IMR-90 (cell line): Measurements from ENCODE around the gene FMNL3. TPM values are rescaled to one million over a fixed set of nuclear protein-coding genes. Genes with fewer than 3 reads are reported as not detected.

Experiments used
- ATAC-seq: fragments of 200-7000 bp; cut with Tn5 transposase; 2 replicates; pipeline ENCODE4 v1.9.1; 2020; ENCODE audit warnings: low read depth, mild to moderate bottlenecking, moderate library complexity
- BruUV-seq: library from RNA; stranded (reverse); fragments of 400-500 nt; replicated peaks from 2 replicates; lab custom pipeline; 2021; lab: Mats Ljungman, UMichigan
- CTCF ChIA-PET: fragments of 300-600 bp; formaldehyde crosslinking; extraction: SDS; loops from one replicate; lab custom pipeline; 2021; ENCODE audit warnings: antibody characterized with exemption; lab: Yijun Ruan, JAX
- POLR2A ChIA-PET: fragments of 300-600 bp; sonication (Branson Sonifier 250); formaldehyde crosslinking; loops from one replicate; lab custom pipeline; 2022; ENCODE audit warnings: antibody characterized with exemption; ENCODE audit not compliant: unreplicated experiment; lab: Charles Lee
- DNase-seq: peaks from one replicate; pipeline ENCODE4 v3.0.0; 2013
- H2AFZ ChIP-seq: replicated peaks from 2 replicates; pipeline ENCODE3; 2013; ENCODE audit warnings: low read length, mild to moderate bottlenecking; ENCODE audit not compliant: poor library complexity
- H2AK5ac ChIP-seq: 2 replicates; pipeline ENCODE4 v1.6.1; 2013; ENCODE audit warnings: low read depth, low read length, inconsistent platforms
- H2AK9ac ChIP-seq: replicated peaks from 2 replicates; pipeline ENCODE3; 2013; ENCODE audit warnings: mild to moderate bottlenecking, low read depth, low read length, moderate library complexity; ENCODE audit not compliant: poor library complexity
- H2BK120ac ChIP-seq: 2 replicates; pipeline ENCODE4 v1.6.1; 2013; ENCODE audit warnings: low read depth, low read length, inconsistent platforms
- H2BK15ac ChIP-seq: 3 replicates; pipeline ENCODE4 v1.6.1; 2013; ENCODE audit warnings: low read depth, low read length, inconsistent platforms
- H2BK20ac ChIP-seq: 2 replicates; pipeline ENCODE4 v1.6.1; 2013; ENCODE audit warnings: low read depth, mild to moderate bottlenecking, inconsistent platforms, low read length, moderate library complexity
- H2BK5ac ChIP-seq: 2 replicates; pipeline ENCODE4 v1.6.1; 2013; ENCODE audit warnings: mild to moderate bottlenecking, low read depth, low read length, inconsistent platforms; ENCODE audit not compliant: poor library complexity, severe bottlenecking
- H3K14ac ChIP-seq: replicated peaks from 2 replicates; pipeline ENCODE4 v1.6.1; 2013; ENCODE audit warnings: low read depth, low read length, inconsistent platforms
- H3K18ac ChIP-seq: 2 replicates; pipeline ENCODE4 v1.6.1; 2013; ENCODE audit warnings: low read depth, low read length, control low read depth
- H3K23ac ChIP-seq: 2 replicates; pipeline ENCODE4 v1.6.1; 2013; ENCODE audit warnings: low read depth, low read length, inconsistent platforms
- H3K27ac ChIP-seq: 2 replicates; pipeline ENCODE4 v1.5.1; 2013; ENCODE audit warnings: mild to moderate bottlenecking, control low read depth, low read length; ENCODE audit not compliant: insufficient read depth
- H3K27me3 ChIP-seq: 2 replicates; pipeline ENCODE4 v1.6.1; 2013; ENCODE audit warnings: low read length; ENCODE audit not compliant: control insufficient read depth, insufficient read depth
- H3K36me3 ChIP-seq: 2 replicates; pipeline ENCODE4 v1.6.1; 2013; ENCODE audit warnings: low read length, mixed read lengths; ENCODE audit not compliant: control insufficient read depth, insufficient read depth
- H3K4ac ChIP-seq: 2 replicates; pipeline ENCODE4 v1.6.1; 2013; ENCODE audit warnings: low read depth, low read length, inconsistent platforms
- H3K4me1 ChIP-seq: 2 replicates; pipeline ENCODE4 v1.6.1; 2013; ENCODE audit warnings: low read length, mixed read lengths; ENCODE audit not compliant: control insufficient read depth, insufficient read depth
- H3K4me2 ChIP-seq: 2 replicates; pipeline ENCODE4 v1.6.1; 2013; ENCODE audit warnings: low read depth, mild to moderate bottlenecking, control low read depth, low read length, moderate library complexity
- H3K4me3 ChIP-seq: 2 replicates; pipeline ENCODE4 v1.5.1; 2013; ENCODE audit warnings: low read depth, mild to moderate bottlenecking, control low read depth, low read length, moderate library complexity; ENCODE audit not compliant: insufficient read depth
- H3K56ac ChIP-seq: 2 replicates; pipeline ENCODE4 v1.6.1; 2013; ENCODE audit warnings: low read length, inconsistent platforms; ENCODE audit not compliant: insufficient read depth; ENCODE audit errors: extremely low read depth
- H3K79me1 ChIP-seq, 2 experiments: 2 replicates each; pipeline ENCODE4 v1.6.1; 2013; ENCODE audit warnings: low read length in 2 of 2, inconsistent platforms in 1 of 2, low read depth in 1 of 2
- H3K9ac ChIP-seq: 2 replicates; pipeline ENCODE4 v1.6.1; 2013; ENCODE audit warnings: low read depth, low read length, control low read depth
- H3K9me1 ChIP-seq: 2 replicates; pipeline ENCODE4 v1.6.1; 2013; ENCODE audit warnings: low read length, inconsistent platforms; ENCODE audit not compliant: insufficient read depth
- H3K9me3 ChIP-seq: 2 replicates; pipeline ENCODE4 v1.6.1; 2013; ENCODE audit warnings: low read length; ENCODE audit not compliant: control insufficient read depth, insufficient read depth
- H4K20me1 ChIP-seq: 2 replicates; pipeline ENCODE4 v1.6.1; 2013; ENCODE audit warnings: low read length, inconsistent platforms; ENCODE audit not compliant: insufficient read depth
- H4K5ac ChIP-seq: 2 replicates; pipeline ENCODE4 v1.6.1; 2013; ENCODE audit warnings: mild to moderate bottlenecking, low read depth, low read length, control low read depth
- H4K8ac ChIP-seq, 2 experiments: 2 replicates each; pipeline ENCODE4 v1.6.1; 2013; ENCODE audit warnings: low read depth in 2 of 2, low read length in 2 of 2, control low read depth in 1 of 2, inconsistent platforms in 1 of 2
- H4K91ac ChIP-seq: 2 replicates; pipeline ENCODE4 v1.6.1; 2013; ENCODE audit warnings: low read depth, low read length, inconsistent platforms; ENCODE audit not compliant: insufficient read depth
- BHLHE40 ChIP-seq: fragments of 150-350 bp; IDR thresholded peaks from 2 replicates; pipeline ENCODE4 v1.6.1; 2016; ENCODE audit warnings: mild to moderate bottlenecking, low read depth, low read length
- CEBPB ChIP-seq: IDR thresholded peaks from 2 replicates; pipeline ENCODE4 v1.6.1; 2012; ENCODE audit warnings: low read depth, low read length, improper control_type of control experiment
- CHD1 ChIP-seq: IDR thresholded peaks from 2 replicates; pipeline ENCODE4 v1.6.1; 2012; ENCODE audit warnings: low read depth, low read length, improper control_type of control experiment
- CTCF ChIP-seq: conservative IDR thresholded peaks from 2 replicates; pipeline ENCODE4 v1.5.1; 2012; ENCODE audit warnings: mild to moderate bottlenecking, low read depth, low read length, improper control_type of control experiment
- ELK1 ChIP-seq: fragments of 150-350 bp; IDR thresholded peaks from 2 replicates; pipeline ENCODE4 v1.6.1; 2016; ENCODE audit warnings: low read depth, mild to moderate bottlenecking, low read length, moderate library complexity, borderline replicate concordance
- FOS ChIP-seq: fragments of 150-350 bp; IDR thresholded peaks from 2 replicates; pipeline ENCODE4 v1.6.1; 2016; ENCODE audit warnings: low read depth, low read length
- MAFK ChIP-seq: IDR thresholded peaks from 2 replicates; pipeline ENCODE4 v1.6.1; 2012; ENCODE audit warnings: low read depth, low read length, improper control_type of control experiment
- MAZ ChIP-seq: IDR thresholded peaks from 2 replicates; pipeline ENCODE4 v1.6.1; 2012; ENCODE audit warnings: low read depth, mild to moderate bottlenecking, low read length, improper control_type of control experiment, moderate library complexity, borderline replicate concordance
- MXI1 ChIP-seq: IDR thresholded peaks from 2 replicates; pipeline ENCODE4 v1.6.1; 2012; ENCODE audit warnings: low read depth, mild to moderate bottlenecking, low read length, moderate library complexity, borderline replicate concordance
- NFE2L2 ChIP-seq: fragments of 150-350 bp; IDR thresholded peaks from 2 replicates; pipeline ENCODE4 v1.6.1; 2016; ENCODE audit warnings: low read depth, mild to moderate bottlenecking, low read length
- POLR2A ChIP-seq: IDR thresholded peaks from 2 replicates; pipeline ENCODE4 v1.6.1; 2012; ENCODE audit warnings: mild to moderate bottlenecking, low read depth, low read length
- RAD21 ChIP-seq: IDR thresholded peaks from 2 replicates; pipeline ENCODE4 v1.6.1; 2012; ENCODE audit warnings: low read length, improper control_type of control experiment
- RCOR1 ChIP-seq: IDR thresholded peaks from 2 replicates; pipeline ENCODE4 v1.6.1; 2012; ENCODE audit warnings: mild to moderate bottlenecking, low read length, improper control_type of control experiment; ENCODE audit not compliant: insufficient replicate concordance
- RFX5 ChIP-seq: IDR thresholded peaks from 2 replicates; pipeline ENCODE4 v1.8.0; 2012; ENCODE audit warnings: low read depth, mild to moderate bottlenecking, low read length, moderate library complexity
- SMC3 ChIP-seq: fragments of 150-350 bp; IDR thresholded peaks from 2 replicates; pipeline ENCODE4 v1.6.1; 2016; ENCODE audit warnings: low read depth, mild to moderate bottlenecking, antibody characterized with exemption, low read length, moderate library complexity
- USF2 ChIP-seq: fragments of 150-350 bp; IDR thresholded peaks from 2 replicates; pipeline ENCODE4 v1.6.1; 2017; ENCODE audit warnings: mild to moderate bottlenecking, antibody characterized with exemption, low read length, low read depth
- WGBS, 2 experiments: methylation state at CpG; one replicate each; pipeline versions ENCODE4 v1.1.5 to v1.1.7; 2013; ENCODE audit warnings: missing lambda C conversion rate in 2 of 2; ENCODE audit not compliant: insufficient read length in 1 of 2; ENCODE audit errors: extremely low coverage in 2 of 2; 5-methylcytosine and 5-hydroxymethylcytosine counted together
- dilution Hi-C: fragments of 300-500 bp; cut with HindIII; formaldehyde crosslinking; loops from one replicate; pipeline ENCODE4 v1.14.3; 2018; ENCODE audit warnings: low sequenced_read_pairs; ENCODE audit not compliant: unreplicated experiment
- in situ Hi-C: fragments of 300-500 bp; cut with MboI; formaldehyde crosslinking; loops from 3 replicates; pipeline ENCODE4 v1.14.3; 2019; ENCODE audit warnings: low sequenced_read_pairs, inconsistent platforms, mixed read lengths
- intact Hi-C: fragments of 100-400 bp; cut with micrococcal nuclease; formaldehyde crosslinking; loops from 2 replicates; pipeline ENCODE4 v1.10.0; 2022
- polyA plus RNA-seq, 3 experiments: library from polyadenylated mRNA; depleted of rRNA; stranded (reverse); fragments of >200 nt; gene quantifications; 2 replicates each; pipeline ENCODE4 v1.2.3, GENCODE V29; 2012; ENCODE audit warnings: low replicate concordance in 1 of 3
- total RNA-seq: library from RNA; depleted of rRNA; stranded (reverse); fragments of >200 nt; gene quantifications from 2 replicates; pipeline ENCODE4 v1.2.3, GENCODE V29; 2012

The FMNL3 gene
- total and polyA plus RNA-seq, 2 of the 4 experiments (the other 2 are of a cell fraction), result 16.3 to 36.4 TPM

GRCh38 chr12:49716553-49716952 lies 9.3 kb upstream of the FMNL3 start:
- dilution Hi-C loops, result no loop called here

More at GRCh38 chr12:49716553-49716952, 9.3 kb upstream of the FMNL3 start:
- Histone ChIP-seq H3K4ac (no peak overlapping the region), H3K4me2 (no peak overlapping the region), H4K5ac (no peak overlapping the region), H3K4me3 (no peak overlapping the region), H3K18ac (no peak overlapping the region), H2AK5ac (no peak overlapping the region), H3K9me3 (peaks cover 3% of the 10 kb centered on the region), H2BK5ac (no peak overlapping the region), H3K23ac (no peak overlapping the region), H4K8ac (no peak overlapping the region), H2AK9ac (peak overlapping the region; percentile 72), H3K9me1 (no peaks in the 10 kb centered on the region), H3K79me1 (no peaks in the 10 kb centered on the region), H3K4me1 (no peaks in the 10 kb centered on the region), H3K27me3 (peaks cover 21% of the 10 kb centered on the region), H3K14ac (no peak overlapping the region), H2BK20ac (no peak overlapping the region), H3K56ac (no peak overlapping the region), H3K9ac (no peak overlapping the region), H3K36me3 (no peaks in the 10 kb centered on the region), H2BK120ac (no peak overlapping the region), H3K27ac (no peak overlapping the region), H2AFZ (peak overlapping the region; percentile 8), H2BK15ac (no peak overlapping the region), H4K20me1 (no peaks in the 10 kb centered on the region), H4K91ac (no peak overlapping the region)
- POLR2A ChIA-PET, result no interaction called here
- no TSS peak for BruUV-seq
- no CpG with 5 or more reads among the region's 2 CpGs for WGBS, 2 experiments
- no peak for DNase-seq
- ATAC-seq, result no peak
- in situ Hi-C loops (no loop called here), intact Hi-C loops (no loop called here)
- TF ChIP-seq FOS (no peak), MAFK (no peak), CEBPB (no peak), CHD1 (no peak), MAZ (no peak), CTCF (no peak), RFX5 (no peak), SMC3 (no peak), MXI1 (no peak), USF2 (no peak), RAD21 (no peak), POLR2A (no peak), BHLHE40 (no peak), ELK1 (no peak), RCOR1 (no peak), NFE2L2 (no peak)
- CTCF ChIA-PET, result interaction anchor here (0.6 kb wide), 1 partner anchor 25 kb away, joined by 4 read pairs; the partner anchor contains the start of gene TMBIM6
